C4-2B (cell line): ENCODE data around the gene SCN7A.
"Not testable (repeated sequence)": the region's sequence is repeated elsewhere in the genome, so short reads cannot be mapped to it uniquely, and the experiment has no call there.

ENCODE experiments used
- H3K27ac ChIP-seq: fragments of 450-650 bp; 2 replicates; pipeline ENCODE4 v1.5.1; 2017
- CTCF ChIP-seq: fragments of 450-650 bp; conservative IDR thresholded peaks from 2 replicates; pipeline ENCODE4 v1.5.1; 2017; ENCODE audit warnings: mild to moderate bottlenecking
- ZFX ChIP-seq: fragments of 450-650 bp; IDR thresholded peaks from 2 replicates; pipeline ENCODE4 v1.6.1; 2017

SCN7A gene

GRCh38 chr2:166365803-166366420 lies 128.1 kb downstream of the SCN7A start:
- no peak overlapping the region for H3K27ac ChIP-seq
- no peak for TF ChIP-seq ZFX
- no peak for TF ChIP-seq CTCF

- TF ChIP-seq ZFX = no peak
- no peak for TF ChIP-seq CTCF
- H3K27ac ChIP-seq = no peak overlapping the region
Measured at GRCh38 chr2:166365239-166365638, 128.8 kb downstream of the SCN7A start.

- TF ChIP-seq ZFX (no peak), CTCF (no peak)
- H3K27ac ChIP-seq = no peak overlapping the region
Measured at GRCh38 chr2:166364476-166365161, 129.4 kb downstream of the SCN7A start.

GRCh38 chr2:166361351-166362153 lies 132.5 kb downstream of the SCN7A start:
- TF ChIP-seq CTCF (peak; percentile 67), ZFX (no peak)
- H3K27ac ChIP-seq = no peak overlapping the region

- no peak overlapping the region for H3K27ac ChIP-seq
- TF ChIP-seq ZFX (no peak), CTCF (no peak)
Measured at GRCh38 chr2:166360906-166361305, 133.1 kb downstream of the SCN7A start.

- no peak for TF ChIP-seq CTCF
- no peak for TF ChIP-seq ZFX
- no peak overlapping the region for H3K27ac ChIP-seq
Measured at GRCh38 chr2:166360426-166360825, 133.6 kb downstream of the SCN7A start.

- not testable (repeated sequence) for H3K27ac ChIP-seq
Measured at GRCh38 chr2:166357950-166358321, 136.1 kb downstream of the SCN7A start.
